SU-DHL-6 (cell line): ENCODE measurements around the gene MFSD6.

Experiments used
- H2AFZ ChIP-seq: fragments of 200-600 bp; sonication (generic); 2 replicates; pipeline ENCODE4 v1.6.1; 2014; ENCODE audit warnings: low read depth, mild to moderate bottlenecking, moderate library complexity, mixed read lengths, antibody characterized with exemption, low read length; ENCODE audit not compliant: severe bottlenecking
- H3F3A ChIP-seq: fragments of 200-600 bp; shearing (Covaris generic); 2 replicates; pipeline ENCODE4 v1.6.0; 2016; ENCODE audit warnings: antibody characterized with exemption, mild to moderate bottlenecking; ENCODE audit not compliant: insufficient read depth
- H3K27ac ChIP-seq: fragments of 200-600 bp; sonication (generic); 2 replicates; pipeline ENCODE4 v1.5.1; 2016; ENCODE audit warnings: low read depth, mild to moderate bottlenecking, low read length, moderate library complexity, mixed read lengths
- H3K27me3 ChIP-seq: fragments of 200-600 bp; sonication (generic), shearing (Covaris generic); 2 replicates; pipeline ENCODE4 v1.6.0; 2014; ENCODE audit warnings: mild to moderate bottlenecking, low read length
- H3K36me3 ChIP-seq: fragments of 200-600 bp; sonication (generic); 2 replicates; pipeline ENCODE4 v1.6.1; 2014; ENCODE audit warnings: mild to moderate bottlenecking, low read length, mixed read lengths
- H3K4me2 ChIP-seq: fragments of 300-600, 200-600 bp; shearing (Covaris generic), sonication (generic); 2 replicates; pipeline ENCODE4 v1.6.0; 2014; ENCODE audit warnings: low read length, low read depth, mild to moderate bottlenecking; ENCODE audit not compliant: poor library complexity, severe bottlenecking
- H3K4me3 ChIP-seq: fragments of 200-600 bp; sonication (generic); 2 replicates; pipeline ENCODE4 v1.5.1; 2014; ENCODE audit warnings: antibody characterized with exemption, low read length, mild to moderate bottlenecking, mixed read lengths; ENCODE audit not compliant: insufficient read depth, poor library complexity, severe bottlenecking
- H3K79me2 ChIP-seq: fragments of 200-600 bp; sonication (generic); 2 replicates; pipeline ENCODE4 v1.6.1; 2014; ENCODE audit warnings: mild to moderate bottlenecking, low read length, moderate library complexity; ENCODE audit not compliant: insufficient read depth
- H3K9ac ChIP-seq: fragments of 200-600 bp; sonication (generic); 2 replicates; pipeline ENCODE4 v1.7.0; 2014; ENCODE audit warnings: mild to moderate bottlenecking, low read length
- H3K9me2 ChIP-seq: fragments of 200-600 bp; sonication (generic); replicated peaks from 2 replicates; pipeline ENCODE4 v1.6.1; 2014; ENCODE audit warnings: low read length; ENCODE audit not compliant: insufficient read depth
- H3K9me3 ChIP-seq: fragments of 200-600 bp; sonication (generic); 2 replicates; pipeline ENCODE4 v1.6.1; 2014; ENCODE audit warnings: low read length, mixed read lengths; ENCODE audit not compliant: insufficient read depth
- H4K20me1 ChIP-seq: fragments of 200-600 bp; sonication (generic); 2 replicates; pipeline ENCODE4 v1.6.1; 2014; ENCODE audit warnings: low read depth, mild to moderate bottlenecking, antibody characterized with exemption, low read length, moderate library complexity, mixed read lengths
- CTCF ChIP-seq: fragments of 200-600 bp; sonication (generic); IDR thresholded peaks from one replicate; pipeline ENCODE4 v1.5.1; 2017; ENCODE audit warnings: antibody characterized with exemption, mild to moderate bottlenecking, low read length, moderate library complexity; ENCODE audit not compliant: insufficient read depth, poor library complexity, severe bottlenecking
- EZH2phosphoT487 ChIP-seq: fragments of 200-600 bp; sonication (generic), shearing (Covaris generic); conservative IDR thresholded peaks from 2 replicates; pipeline ENCODE4 v1.6.1; 2018; ENCODE audit warnings: mild to moderate bottlenecking, antibody characterized with exemption, low read length, moderate library complexity, mixed read lengths

The MFSD6 gene

DNA sequence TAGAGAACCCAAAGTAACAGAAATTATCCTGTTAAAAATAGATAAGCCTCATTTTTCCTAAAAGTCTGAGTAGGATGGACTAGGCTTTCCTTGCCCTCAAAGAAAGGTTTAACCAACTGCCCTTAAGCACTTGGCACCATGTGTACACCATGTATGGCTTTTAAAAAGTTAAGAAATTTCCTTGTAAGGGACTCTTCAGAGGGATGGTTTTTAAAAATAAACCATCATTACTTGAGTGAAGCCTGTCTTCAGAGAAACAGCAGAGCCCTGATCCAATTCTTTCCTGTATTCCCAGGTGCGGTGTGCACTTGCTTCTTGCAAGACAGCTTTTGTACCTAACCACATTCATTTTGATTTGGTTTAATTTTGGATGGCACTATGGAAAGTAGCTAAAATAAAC is 127.4 kb downstream of the MFSD6 start:
- Histone ChIP-seq H3K27ac (peak overlapping the region; percentile 83; the same call in 1 of the 2 replicates), H3F3A (peaks cover 8% of the 10 kb centered on the region), H2AFZ (no peak overlapping the region), H3K79me2 (peaks cover 6% of the 10 kb centered on the region; the same call in 1 of the 2 replicates), H3K9me2 (no peaks in the 10 kb centered on the region), H3K9ac (peak overlapping the region; percentile 88), H3K4me3 (peak overlapping the region; percentile 74), H3K4me2 (peak overlapping the region; percentile 100), H3K36me3 (peaks cover 12% of the 10 kb centered on the region), H3K9me3 (peaks cover 12% of the 10 kb centered on the region; the same call in 1 of the 2 replicates), H4K20me1 (no peaks in the 10 kb centered on the region), H3K27me3 (no peaks in the 10 kb centered on the region)
- TF ChIP-seq CTCF: no peak
- no peak for TF ChIP-seq EZH2phosphoT487

- Histone ChIP-seq H3K9me3 (peaks cover 14% of the 10 kb centered on the region; the same call in 1 of the 2 replicates), H3K27ac (no peak overlapping the region), H3K79me2 (peaks cover 15% of the 10 kb centered on the region; the same call in 1 of the 2 replicates), H3K9me2 (no peaks in the 10 kb centered on the region), H2AFZ (no peak overlapping the region), H3K36me3 (peaks cover 19% of the 10 kb centered on the region), H3F3A (no peaks in the 10 kb centered on the region; the same call in 1 of the 2 replicates), H3K27me3 (no peaks in the 10 kb centered on the region), H3K4me2 (no peak overlapping the region), H4K20me1 (no peaks in the 10 kb centered on the region), H3K4me3 (no peak overlapping the region), H3K9ac (no peak overlapping the region)
- TF ChIP-seq EZH2phosphoT487 (no peak), CTCF (no peak)
Measured at GRCh38 chr2:190537765-190538164, 129.6 kb downstream of the MFSD6 start.

GRCh38 chr2:190538201-190538600 is 130.0 kb downstream of the MFSD6 start:
- H3K27me3 ChIP-seq: no peaks in the 10 kb centered on the region
- TF ChIP-seq CTCF (no peak), EZH2phosphoT487 (no peak)
- no peak overlapping the region for H3K9ac ChIP-seq

More at GRCh38 chr2:190538201-190538600, 130.0 kb downstream of the MFSD6 start:
- H3F3A ChIP-seq: no peaks in the 10 kb centered on the region; the same call in 1 of the 2 replicates
- H3K79me2 ChIP-seq: peaks cover 19% of the 10 kb centered on the region; the same call in 1 of the 2 replicates
- no peak overlapping the region for H2AFZ ChIP-seq
- no peaks in the 10 kb centered on the region for H4K20me1 ChIP-seq
- no peaks in the 10 kb centered on the region for H3K9me2 ChIP-seq
- no peak overlapping the region for H3K4me3 ChIP-seq
- H3K4me2 ChIP-seq: no peak overlapping the region
- peaks cover 19% of the 10 kb centered on the region for H3K36me3 ChIP-seq
- peaks cover 14% of the 10 kb centered on the region; the same call in 1 of the 2 replicates for H3K9me3 ChIP-seq
- H3K27ac ChIP-seq: no peak overlapping the region
